Activated CD8-positive, alpha-beta memory T cell treated with anti-CD3 and anti-CD28 coated beads, Interleukin-2, amount 10 ng/mL, durations not matched to agents 7 days and 5 days (primary cell): ENCODE measurements around the gene AKT1. TPM values are rescaled to one million over a fixed set of nuclear protein-coding genes. Genes with fewer than 3 reads are reported as not detected.
A peak's percentile ranks its signal among the peaks of the same experiment; 100 is the strongest.
"Not testable (repeated sequence)": the region's sequence is repeated elsewhere in the genome, so short reads cannot be mapped to it uniquely, and the experiment has no call there.

ENCODE experiments used
- ATAC-seq: fragments of 150-1000 bp; cut with Tn5 transposase; one replicate; pipeline ENCODE4 v1.10.0; 2021; ENCODE audit warnings: moderate library complexity
- CTCF ChIA-PET: fragments of 350-600 bp; sonication (Branson Sonifier 250); formaldehyde crosslinking; loops from one replicate; lab custom pipeline; 2021; ENCODE audit warnings: antibody characterized with exemption; lab: Charles Lee
- DNase-seq: peaks from one replicate; pipeline ENCODE4 v3.0.0-alpha.2; 2020
- H3K27ac Mint-ChIP-seq: one replicate; pipeline ENCODE4 v1.8.0; 2021; ENCODE audit warnings: mild to moderate bottlenecking, mixed read lengths
- H3K27me3 Mint-ChIP-seq: one replicate; pipeline ENCODE4 v1.8.0; 2021; ENCODE audit warnings: mixed read lengths
- H3K36me3 Mint-ChIP-seq: one replicate; pipeline ENCODE4 v1.8.0; 2021; ENCODE audit warnings: mild to moderate bottlenecking, mixed read lengths
- H3K4me1 Mint-ChIP-seq: one replicate; pipeline ENCODE4 v1.8.0; 2021; ENCODE audit warnings: mixed read lengths
- H3K4me3 Mint-ChIP-seq: one replicate; pipeline ENCODE4 v1.8.0; 2021; ENCODE audit warnings: mild to moderate bottlenecking, moderate library complexity, mixed read lengths
- H3K9me3 Mint-ChIP-seq: one replicate; pipeline ENCODE4 v1.8.0; 2022; ENCODE audit warnings: low read depth, mixed read lengths
- total RNA-seq, 2 experiments: library from RNA; stranded (reverse); gene quantifications; one replicate each; pipeline ENCODE4 v1.2.3, GENCODE V29; 2021

Gene AKT1
- total RNA-seq, 2 experiments from 2014 or later: 178 to 202 TPM

GRCh38 chr14:104826189-104826860, 30.8 kb upstream of the AKT1 start:
- H3K4me3 Mint-ChIP-seq: peak overlapping the region; percentile 57
- peak; percentile 94 for DNase-seq
- peak; percentile 95 for ATAC-seq
- CTCF ChIA-PET: interaction anchor here (0.6 to 5.2 kb wide), 22 partner anchors 13 to 159 kb away, joined by 3 to 124 read pairs (median 4); partner anchors contain the start of genes ADSS1, AKT1, CLBA1 and SIVA1
- H3K27me3 Mint-ChIP-seq: peaks cover 29% of the 10 kb centered on the region
- H3K36me3 Mint-ChIP-seq: peaks cover 4% of the 10 kb centered on the region
- H3K4me1 Mint-ChIP-seq: peaks cover 14% of the 10 kb centered on the region
- no peak overlapping the region for H3K27ac Mint-ChIP-seq
- H3K9me3 Mint-ChIP-seq: peaks cover 6% of the 10 kb centered on the region

DNA sequence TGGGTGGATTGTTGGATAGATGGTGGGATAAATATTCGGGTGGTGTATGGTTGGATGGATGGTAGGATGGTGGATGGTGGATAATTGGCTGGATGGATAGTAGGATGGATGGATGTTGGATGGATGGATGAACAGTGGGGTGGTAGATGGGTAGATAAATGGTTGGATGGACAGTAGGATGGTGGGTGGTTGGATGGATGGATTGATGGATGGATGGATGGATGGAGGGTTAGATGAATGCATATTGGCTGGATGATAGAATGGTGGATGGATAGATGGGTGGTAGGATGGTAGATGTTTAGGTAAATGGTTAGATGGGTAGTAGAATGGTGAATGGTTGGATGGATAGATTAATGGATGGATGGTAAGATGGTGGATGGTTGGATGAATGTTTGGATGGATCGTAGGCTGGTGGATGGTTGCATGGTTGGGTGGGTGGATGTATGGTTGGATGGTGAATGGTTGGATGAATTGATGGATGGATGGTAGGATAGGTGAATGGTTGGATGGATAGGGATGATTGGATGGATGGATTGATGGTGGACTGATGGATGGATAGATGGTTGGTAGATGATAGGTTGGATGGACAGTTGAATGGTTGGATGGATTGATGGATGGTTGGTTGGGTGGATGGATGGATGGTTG, 28.9 kb upstream of the AKT1 start:
- Mint-ChIP-seq H3K36me3 (peaks cover 4% of the 10 kb centered on the region), H3K4me3 (no peak overlapping the region), H3K27ac (no peak overlapping the region), H3K27me3 (peaks cover 24% of the 10 kb centered on the region), H3K9me3 (peaks cover 6% of the 10 kb centered on the region), H3K4me1 (peaks cover 14% of the 10 kb centered on the region)
- ATAC-seq (no peak), DNase-seq (no peak)
- CTCF ChIA-PET: interaction anchor here (5.2 kb wide), 1 partner anchor 56 kb away, joined by 124 read pairs; no protein-coding TSS in a partner anchor

- Mint-ChIP-seq H3K27me3 (peaks cover 24% of the 10 kb centered on the region), H3K27ac (no peak overlapping the region), H3K9me3 (peaks cover 6% of the 10 kb centered on the region), H3K36me3 (peaks cover 4% of the 10 kb centered on the region), H3K4me3 (no peak overlapping the region), H3K4me1 (peaks cover 14% of the 10 kb centered on the region)
- no peak for ATAC-seq
- CTCF ChIA-PET: interaction anchor here (1.8 kb wide), 1 partner anchor 57 kb away, joined by 4 read pairs; no protein-coding TSS in a partner anchor
- DNase-seq: no peak
These were observed 27.5 kb upstream of the AKT1 start for GRCh38 chr14:104822821-104823615.

DNA sequence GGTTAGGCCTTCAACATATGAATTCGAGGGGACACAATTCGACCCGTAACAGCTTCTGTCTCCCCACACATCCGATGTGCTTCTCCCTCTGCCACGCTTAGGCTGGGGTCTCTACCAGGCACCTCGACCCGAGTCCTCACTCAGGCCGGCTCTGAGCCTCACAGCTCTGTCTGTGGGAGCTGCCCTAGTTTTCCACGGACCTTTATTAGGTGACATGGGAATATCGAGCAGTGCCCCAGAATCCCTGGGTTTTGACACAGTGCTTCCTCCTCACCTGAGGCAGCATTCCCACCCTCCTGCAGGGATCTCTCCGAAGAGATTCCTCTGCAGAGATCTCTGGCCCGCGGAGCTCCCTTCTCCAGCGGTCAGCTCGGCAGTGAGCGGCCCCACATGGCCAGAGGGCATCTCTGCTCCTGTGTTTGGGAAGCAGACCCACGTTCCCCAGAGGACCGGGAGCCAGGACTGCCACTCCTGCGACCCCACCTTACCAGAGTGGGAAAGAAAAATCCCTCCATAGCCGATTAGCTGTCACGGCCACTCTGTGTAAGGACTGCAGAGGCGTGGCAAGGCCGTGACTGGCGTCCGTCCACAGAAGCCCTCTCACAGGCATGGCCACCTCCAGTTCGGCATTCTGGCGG, 26.5 kb upstream of the AKT1 start:
- no peak overlapping the region for H3K4me3 Mint-ChIP-seq
- H3K9me3 Mint-ChIP-seq: peaks cover 6% of the 10 kb centered on the region
- DNase-seq (no peak), ATAC-seq (no peak)
- CTCF ChIA-PET: interaction anchor here (1.8 kb wide), 1 partner anchor 56 kb away, joined by 4 read pairs; no protein-coding TSS in a partner anchor
- H3K4me1 Mint-ChIP-seq: peaks cover 11% of the 10 kb centered on the region
- H3K27me3 Mint-ChIP-seq: peaks cover 17% of the 10 kb centered on the region
- H3K27ac Mint-ChIP-seq: no peak overlapping the region
- H3K36me3 Mint-ChIP-seq: peaks cover 6% of the 10 kb centered on the region

DNA sequence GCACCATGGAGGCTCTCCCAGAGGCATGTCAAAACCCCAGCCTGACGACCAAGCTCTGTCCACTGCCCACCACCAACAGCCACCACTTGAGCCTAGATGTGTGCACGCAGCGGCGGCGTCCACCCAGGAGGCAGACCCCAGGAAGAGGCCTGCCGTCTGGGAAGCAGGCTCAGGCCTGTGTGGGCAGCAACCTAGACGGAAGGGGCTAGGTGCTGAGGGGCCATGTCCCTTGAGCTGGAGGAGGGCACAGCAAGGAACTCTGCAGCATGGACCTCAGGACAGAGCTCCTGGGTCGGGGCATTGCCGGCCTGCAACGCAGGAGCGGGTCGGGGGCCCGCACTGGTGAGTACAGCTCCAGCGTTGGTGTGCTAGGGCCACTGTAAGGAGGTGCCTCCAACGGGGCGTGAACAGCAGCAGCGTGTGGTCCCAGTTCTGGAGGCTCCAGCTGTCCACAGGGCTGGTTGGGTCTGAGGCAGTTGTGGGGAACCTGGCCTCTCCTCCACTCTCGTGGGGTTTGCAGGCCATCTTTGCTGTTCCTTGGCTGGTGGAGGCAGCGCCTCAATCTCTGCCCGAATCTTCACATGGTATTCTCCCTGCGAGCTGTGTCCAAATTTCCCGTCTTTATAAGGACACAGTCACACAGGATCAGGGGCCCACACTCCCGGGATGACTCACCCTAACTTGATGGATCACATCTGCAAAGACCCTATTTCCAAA, 25.8 kb upstream of the AKT1 start:
- Mint-ChIP-seq H3K4me3 (no peak overlapping the region), H3K27me3 (peaks cover 14% of the 10 kb centered on the region)
- CTCF ChIA-PET: interaction anchor here (1.0 to 1.8 kb wide), 2 partner anchors 23 to 55 kb away, joined by 3 to 4 read pairs; no protein-coding TSS in a partner anchor

GRCh38 chr14:104820669-104821228, 25.2 kb upstream of the AKT1 start:
- peaks cover 14% of the 10 kb centered on the region for H3K27me3 Mint-ChIP-seq
- CTCF ChIA-PET: interaction anchor here (1.0 kb wide), 1 partner anchor 22 kb away, joined by 3 read pairs; no protein-coding TSS in a partner anchor
- H3K36me3 Mint-ChIP-seq: peaks cover 6% of the 10 kb centered on the region
- ATAC-seq (no peak), DNase-seq (no peak)
- peaks cover 6% of the 10 kb centered on the region for H3K9me3 Mint-ChIP-seq
- H3K4me1 Mint-ChIP-seq: peaks cover 15% of the 10 kb centered on the region
- H3K4me3 Mint-ChIP-seq: no peak overlapping the region
- H3K27ac Mint-ChIP-seq: no peak overlapping the region

More for the DNA sequence above, 25.8 kb upstream of the AKT1 start:
- H3K4me1 Mint-ChIP-seq: peaks cover 14% of the 10 kb centered on the region
- H3K36me3 Mint-ChIP-seq: peaks cover 6% of the 10 kb centered on the region
- no peak overlapping the region for H3K27ac Mint-ChIP-seq
- ATAC-seq: no peak
- H3K9me3 Mint-ChIP-seq: peaks cover 6% of the 10 kb centered on the region
- no peak for DNase-seq

DNA sequence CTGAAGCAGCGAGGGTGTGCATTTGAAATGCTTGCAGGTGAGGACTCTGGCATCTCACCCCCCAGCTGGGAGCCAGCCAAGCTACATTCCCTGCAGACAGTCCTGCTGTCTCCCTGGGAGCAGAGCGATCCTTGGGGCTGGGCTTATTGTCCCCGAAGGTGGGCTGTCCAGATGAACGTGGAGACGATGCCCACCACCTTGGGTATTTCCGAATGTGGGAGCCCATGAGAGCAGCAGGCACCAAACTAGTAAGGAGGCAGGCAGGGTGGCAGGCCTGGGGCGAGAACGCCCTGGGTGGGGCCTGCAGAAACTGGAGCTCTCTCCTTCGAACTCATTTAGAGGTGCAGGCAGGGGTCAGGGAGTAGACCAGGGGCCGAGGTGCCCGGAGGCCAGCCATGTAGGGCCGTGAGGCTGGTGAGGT, 23.8 kb upstream of the AKT1 start:
- Mint-ChIP-seq H3K27ac (no peak overlapping the region), H3K36me3 (peaks cover 2% of the 10 kb centered on the region), H3K9me3 (peaks cover under 1% of the 10 kb centered on the region), H3K27me3 (peaks cover under 1% of the 10 kb centered on the region), H3K4me1 (peaks cover 16% of the 10 kb centered on the region), H3K4me3 (no peak overlapping the region)
- CTCF ChIA-PET: interaction anchor here (1.0 to 1.2 kb wide), 2 partner anchors 18 to 65 kb away, joined by 3 read pairs; partner anchors contain the start of gene ZBTB42
- no peak for DNase-seq
- no peak for ATAC-seq

- Mint-ChIP-seq H3K9me3 (no peaks in the 10 kb centered on the region), H3K36me3 (peaks cover 2% of the 10 kb centered on the region), H3K4me1 (peaks cover 22% of the 10 kb centered on the region), H3K27ac (no peak overlapping the region), H3K4me3 (no peak overlapping the region), H3K27me3 (no peaks in the 10 kb centered on the region)
- ATAC-seq (no peak), DNase-seq (no peak)
- CTCF ChIA-PET: interaction anchor here (1.0 to 1.2 kb wide), 2 partner anchors 18 to 65 kb away, joined by 3 read pairs; partner anchors contain the start of gene ZBTB42
These were observed 23.2 kb upstream of the AKT1 start for GRCh38 chr14:104818714-104819161.

GRCh38 chr14:104817930-104818713, 22.6 kb upstream of the AKT1 start:
- no peak overlapping the region for H3K27ac Mint-ChIP-seq
- CTCF ChIA-PET: interaction anchor here (1.2 kb wide), 1 partner anchor 64 kb away, joined by 3 read pairs; no protein-coding TSS in a partner anchor
- H3K9me3 Mint-ChIP-seq: no peaks in the 10 kb centered on the region
- peaks cover 24% of the 10 kb centered on the region for H3K4me1 Mint-ChIP-seq
- no peak for DNase-seq
- H3K36me3 Mint-ChIP-seq: peaks cover 2% of the 10 kb centered on the region
- no peak overlapping the region for H3K4me3 Mint-ChIP-seq
- no peaks in the 10 kb centered on the region for H3K27me3 Mint-ChIP-seq
- ATAC-seq: no peak

GRCh38 chr14:104816616-104816884, 21.0 kb upstream of the AKT1 start:
- no peak for ATAC-seq
- CTCF ChIA-PET: no interaction called here

DNA sequence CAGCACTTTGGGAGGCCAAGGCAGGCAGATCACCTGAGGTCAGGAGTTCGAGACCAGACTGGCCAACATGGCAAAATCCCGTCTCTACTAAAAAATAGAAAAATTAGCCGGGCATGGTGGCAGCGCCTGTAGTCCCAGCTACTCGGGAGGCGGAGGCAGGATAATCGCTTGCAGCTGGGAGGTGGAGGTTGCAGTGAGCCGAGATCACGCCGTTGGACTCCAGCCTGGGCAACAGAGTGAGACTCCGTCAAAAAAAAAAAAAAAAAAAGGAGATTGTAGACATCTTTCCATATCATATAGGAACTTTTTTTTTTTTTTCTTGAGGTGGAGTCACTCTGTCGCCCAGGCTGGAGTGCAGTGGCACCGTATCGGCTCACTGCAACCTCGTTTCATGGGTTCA, 19.2 kb upstream of the AKT1 start:
- not testable (repeated sequence) for ATAC-seq, H3K36me3 Mint-ChIP-seq, H3K27me3 Mint-ChIP-seq, DNase-seq, H3K9me3 Mint-ChIP-seq
- Mint-ChIP-seq H3K4me3 (peak overlapping the region; percentile 85), H3K4me1 (peaks cover 24% of the 10 kb centered on the region), H3K27ac (peak overlapping the region; percentile 87)
- CTCF ChIA-PET: interaction anchor here (0.7 kb wide), 1 partner anchor 46 kb away, joined by 3 read pairs; no protein-coding TSS in a partner anchor

More at GRCh38 chr14:104816616-104816884, 21.0 kb upstream of the AKT1 start:
- Mint-ChIP-seq H3K27ac (peak overlapping the region; percentile 92), H3K4me1 (peaks cover 24% of the 10 kb centered on the region), H3K9me3 (no peaks in the 10 kb centered on the region), H3K4me3 (peak overlapping the region; percentile 85), H3K27me3 (no peaks in the 10 kb centered on the region), H3K36me3 (peaks cover 2% of the 10 kb centered on the region)
- no peak for DNase-seq
